Spleen (tissue), 11 donors: ENCODE data around the gene NAA25. TPM values are rescaled to one million over a fixed set of nuclear protein-coding genes. Genes with fewer than 3 reads are reported as not detected.
"Not testable (repeated sequence)": the region's sequence is repeated elsewhere in the genome, so short reads cannot be mapped to it uniquely, and the experiment has no call there.

ENCODE experiments used
- DNase-seq: peaks from one replicate; pipeline ENCODE4 v3.0.0-alpha.2; 2020
- H3K27ac ChIP-seq, 8 donors: fragments of 200-600 bp; sonication (generic) in 7 of 8; 1 replicate in 4 of 8; 2 replicates in 4 of 8; pipeline versions ENCODE4 v1.5.0 to v1.8.0; 2016 to 2021; ENCODE audit warnings: inconsistent platforms in 4 of 8, mild to moderate bottlenecking in 4 of 8, moderate library complexity in 1 of 8
- H3K27me3 ChIP-seq, 7 donors: fragments of 200-600 bp; sonication (generic) in 6 of 7; replicated peaks in 1 of 7; 1 replicate in 4 of 7; 2 replicates in 3 of 7; pipeline versions ENCODE4 v1.5.0 to v1.8.0; 2016 to 2021; ENCODE audit warnings: inconsistent platforms in 3 of 7, mild to moderate bottlenecking in 1 of 7
- H3K36me3 ChIP-seq, 6 donors: fragments of 200-600 bp; sonication (generic) in 5 of 6; 1 replicate in 4 of 6; 2 replicates in 2 of 6; pipeline versions ENCODE4 v1.5.0 to v1.8.0; 2016 to 2021; ENCODE audit warnings: inconsistent platforms in 2 of 6
- H3K4me1 ChIP-seq, 6 donors: fragments of 200-600 bp; sonication (generic) in 5 of 6; 1 replicate in 3 of 6; 2 replicates in 3 of 6; pipeline versions ENCODE4 v1.5.0 to v1.8.0; 2016 to 2021; ENCODE audit warnings: inconsistent platforms in 3 of 6
- H3K4me3 ChIP-seq, 8 donors: fragments of 200-600 bp; sonication (generic) in 7 of 8; 1 replicate in 4 of 8; 2 replicates in 4 of 8; pipeline versions ENCODE4 v1.5.0 to v1.8.0; 2016 to 2021; ENCODE audit warnings: inconsistent platforms in 4 of 8, mild to moderate bottlenecking in 4 of 8, moderate library complexity in 2 of 8
- H3K9me3 ChIP-seq, 8 donors: fragments of 200-600 bp; sonication (generic) in 7 of 8; 1 replicate in 4 of 8; 2 replicates in 4 of 8; pipeline versions ENCODE4 v1.5.0 to v1.8.0; 2016 to 2021; ENCODE audit warnings: inconsistent platforms in 4 of 8
- CTCF ChIP-seq, 11 experiments: fragments of 200-600 bp in 7 of 11; fragments of 450-650 bp in 4 of 11; sonication (generic) in 4 of 11; IDR thresholded peaks in 8 of 11; conservative IDR thresholded peaks in 3 of 11; 1 replicate in 7 of 11; 2 replicates in 4 of 11; pipeline versions ENCODE4 v1.4.0 to v1.8.0; 2016 to 2021; ENCODE audit warnings: antibody characterized with exemption in 11 of 11, inconsistent platforms in 4 of 11, mild to moderate bottlenecking in 1 of 11
- POLR2A ChIP-seq, 3 donors: fragments of 450-650 bp; IDR thresholded peaks; one replicate each; pipeline ENCODE4 v1.5.1; 2017; ENCODE audit warnings: antibody characterized with exemption in 3 of 3, mild to moderate bottlenecking in 1 of 3
- POLR2AphosphoS5 ChIP-seq, 3 donors: sonication (generic); formaldehyde crosslinking; IDR thresholded peaks; one replicate each; pipeline ENCODE4 v1.5.1; 2017; ENCODE audit warnings: antibody characterized with exemption in 3 of 3
- WGBS, 5 donors: extraction: QIAGEN DNeasy Blood & Tissue Kit in 3 of 5; methylation state at CpG; one replicate each; pipeline versions ENCODE4 v1.1.5 to v1.1.7; 2013 to 2018; 5-methylcytosine and 5-hydroxymethylcytosine counted together
- intact Hi-C: fragments of 100-400 bp; cut with DNase I; formaldehyde crosslinking; loops from one replicate; pipeline ENCODE4 v1.15.0; 2023; ENCODE audit warnings: low total_unique reads
- polyA plus RNA-seq, 3 donors: library from polyadenylated mRNA; stranded (reverse); fragments of 200-250 nt; gene quantifications; one replicate each; pipeline ENCODE4 v1.2.1, GENCODE V29; 2013
- total RNA-seq, 7 donors: library from RNA; depleted of rRNA in 3 of 7; stranded (reverse); fragments of >200 nt in 3 of 7; fragmentation: NEBNext Ultra II Directional in 4 of 7; extraction: Animal tissue kit (Norgen Biotek cat#: 25700) in 4 of 7; gene quantifications; one replicate each; pipeline versions ENCODE4 v1.1.0 to v1.2.1, GENCODE V29; 2016 to 2021
- donor health status: healthy with polysubstance abuse.
- donor health status: DM: no; HTN: no; CAD: no; lungs with moderate emphysema.
- donor health status: DM: no; HTN: no; CAD: no.
- donor health status: Bipolar disorder and iron deficiency.
- donor health status: healthy.
- donor health status: DM: no; HTN: no; CAD: no.
- donor health status: DM: yes; HTN: yes; CAD: no.

The NAA25 gene
- total and polyA plus RNA-seq, 10 donors, result 4.3 to 40.3 (median 27.1) TPM

DNA sequence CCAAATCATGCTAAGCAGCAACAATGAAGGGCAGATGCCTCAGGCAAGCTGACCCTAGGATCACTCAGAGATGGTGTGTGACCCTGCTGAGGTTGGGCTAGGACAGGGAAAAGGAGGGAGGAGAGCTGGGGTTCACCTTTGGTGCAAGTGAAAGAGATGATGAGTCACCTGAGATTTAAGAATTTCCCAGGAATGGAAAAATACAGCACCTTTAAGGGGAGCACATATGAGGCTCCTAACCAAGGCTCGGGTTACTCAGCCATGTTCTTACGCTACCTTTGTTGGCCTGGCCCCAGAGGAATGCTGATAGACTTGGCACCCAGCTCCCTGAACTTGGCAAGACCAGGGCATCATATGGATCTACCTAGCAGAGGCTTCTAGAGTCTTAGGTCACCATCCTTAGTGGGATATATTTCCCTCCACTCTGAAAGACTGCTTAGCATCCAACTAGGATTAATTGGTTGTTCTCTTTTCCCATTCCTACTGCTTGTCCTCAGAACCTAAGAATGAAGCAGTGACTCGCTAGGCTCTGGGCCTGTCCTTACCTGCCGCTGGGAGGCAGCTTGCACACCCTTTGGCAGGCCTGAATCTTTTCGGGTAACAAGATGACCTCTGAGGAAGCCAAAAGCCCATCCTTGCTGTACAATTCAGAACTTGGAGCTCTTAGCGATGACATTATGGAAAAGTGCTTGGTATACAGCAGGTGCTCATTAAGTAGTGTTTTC is 4.0 kb upstream of the NAA25 start:
- Histone ChIP-seq H3K36me3 (no peaks in the 10 kb centered on the region), H3K27me3 (no peaks in the 10 kb centered on the region), H3K4me1 (peaks cover 8 to 44% (median 28%) of the 10 kb centered on the region in 6 donors), H3K4me3 (no peak overlapping the region), H3K9me3 (no peaks in the 10 kb centered on the region), H3K27ac (no peak overlapping the region)
- WGBS, 5 donors, result 89 to 94% (median 93%) methylated on average over 6 of the region's 6 CpGs
- TF ChIP-seq CTCF (IDR thresholded peaks at IDR 0.05 in 8 of 11, conservative IDR thresholded peaks at IDR 0.05 in 3 of 11), result no peak
- no peak for TF ChIP-seq POLR2AphosphoS5 (IDR thresholded peaks at IDR 0.05)
- TF ChIP-seq POLR2A (IDR thresholded peaks at IDR 0.05), result no peak
- intact Hi-C loops, result no loop called here
- DNase-seq, result no peak

- Histone ChIP-seq H3K27me3 (no peaks in the 10 kb centered on the region), H3K4me3 (no peak overlapping the region), H3K9me3 (no peaks in the 10 kb centered on the region), H3K27ac (no peak overlapping the region), H3K36me3 (no peaks in the 10 kb centered on the region), H3K4me1 (peaks cover 12 to 44% (median 28%) of the 10 kb centered on the region in 6 donors)
- intact Hi-C loops, result no loop called here
- TF ChIP-seq CTCF (IDR thresholded peaks at IDR 0.05 in 8 of 11, conservative IDR thresholded peaks at IDR 0.05 in 3 of 11), result no peak
- no peak for DNase-seq
- WGBS, 5 donors, result 83 to 89% (median 84%) methylated on average over 5 of the region's 5 CpGs
Measured at GRCh38 chr12:112111931-112112330, 3.3 kb upstream of the NAA25 start.

GRCh38 chr12:112110787-112111662 is 2.4 kb upstream of the NAA25 start:
- H3K9me3 ChIP-seq, H3K4me3 ChIP-seq, H3K36me3 ChIP-seq, H3K27me3 ChIP-seq, H3K27ac ChIP-seq, DNase-seq, intact Hi-C loops: not testable (repeated sequence)
- peaks cover 14 to 44% (median 28%) of the 10 kb centered on the region in 6 donors for H3K4me1 ChIP-seq
- WGBS, 5 donors, result 88 to 94% (median 91%) methylated on average over 20 of the region's 20 CpGs

GRCh38 chr12:112107306-112108201 is 1.0 kb downstream of the NAA25 start:
- Histone ChIP-seq H3K27ac (peak overlapping the region; percentile 93 to 98 (median 96)), H3K36me3 (peaks cover 0 to 13% (median 5%) of the 10 kb centered on the region in 6 donors), H3K9me3 (no peaks in the 10 kb centered on the region), H3K27me3 (no peaks in the 10 kb centered on the region), H3K4me1 (peaks cover 22 to 77% (median 49%) of the 10 kb centered on the region in 6 donors), H3K4me3 (peak overlapping the region; percentile 89 to 98 (median 95))
- intact Hi-C loops, result no loop called here
- no peak for TF ChIP-seq POLR2AphosphoS5 (IDR thresholded peaks at IDR 0.05)
- no peak for TF ChIP-seq CTCF (IDR thresholded peaks at IDR 0.05 in 8 of 11, conservative IDR thresholded peaks at IDR 0.05 in 3 of 11)
- TF ChIP-seq POLR2A (IDR thresholded peaks at IDR 0.05), result no peak
- DNase-seq, result no peak
- 10 to 17% (median 13%) methylated on average over 13 of the region's 13 CpGs for WGBS, 5 donors
